HG03135 (cell line): Measurements from ENCODE around the gene FAM20B.
"Not testable (repeated sequence)": the region's sequence is repeated elsewhere in the genome, so short reads cannot be mapped to it uniquely, and the experiment has no call there.

Source experiments
- ATAC-seq: cut with Tn5 transposase; IDR thresholded peaks from one replicate; pipeline ENCODE4 v1.9.1; 2021; ENCODE audit warnings: mild to moderate bottlenecking, moderate library complexity; ENCODE audit not compliant: unreplicated experiment

Gene FAM20B

DNA sequence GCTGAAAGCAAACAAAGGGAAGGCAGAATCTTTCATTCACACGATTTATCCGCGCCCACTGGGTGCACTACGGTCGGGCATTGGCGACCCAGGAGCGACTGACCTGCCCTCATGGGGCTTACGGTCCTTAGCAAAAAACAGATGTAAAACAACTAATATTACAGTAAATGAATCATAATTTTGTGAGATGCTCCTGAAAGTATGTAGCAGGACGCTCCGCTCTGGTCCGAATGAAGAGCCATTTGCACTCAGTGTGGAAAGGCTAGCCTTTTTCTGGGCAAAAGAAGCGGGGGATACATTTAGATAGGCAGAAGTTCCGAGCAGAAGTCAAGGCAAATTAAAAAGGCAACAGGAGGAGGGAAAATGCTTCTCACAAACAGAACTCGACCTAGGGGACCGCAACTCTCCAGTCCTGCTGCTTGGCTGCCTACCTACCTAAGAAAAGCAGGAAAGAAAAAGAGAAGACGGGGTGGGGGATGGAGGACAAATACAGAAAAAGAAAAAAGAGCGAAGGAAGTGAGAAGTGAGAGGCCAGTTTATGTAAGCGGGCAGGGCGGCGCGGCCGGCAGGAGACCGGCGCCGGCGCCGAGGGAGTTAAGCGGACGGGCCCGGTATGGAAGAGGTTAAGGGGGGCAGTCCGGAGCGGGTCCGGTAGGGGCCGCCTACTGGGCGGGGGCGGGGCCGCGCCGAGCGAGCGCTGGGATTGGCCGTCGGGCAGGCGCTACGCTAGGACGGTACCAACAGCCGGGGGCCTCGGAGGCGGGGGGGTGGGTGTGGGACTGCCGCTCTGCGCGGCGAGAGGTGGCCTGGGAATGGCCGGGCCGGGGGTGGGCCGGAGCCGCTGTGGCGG lies at the start of gene FAM20B:
Gene FAM20B, plus strand, starts transcription at position 770 of the 850 bp plus-strand sequence. CDS start 17,954 bp downstream, outside the sequence.
- peak; percentile 84 for ATAC-seq

- ATAC-seq = no peak
These were observed 49.2 kb upstream of the FAM20B start for GRCh38 chr1:178976541-178976940.

- ATAC-seq = no peak
These were observed 39.5 kb upstream of the FAM20B start for GRCh38 chr1:178986204-178986603.

DNA sequence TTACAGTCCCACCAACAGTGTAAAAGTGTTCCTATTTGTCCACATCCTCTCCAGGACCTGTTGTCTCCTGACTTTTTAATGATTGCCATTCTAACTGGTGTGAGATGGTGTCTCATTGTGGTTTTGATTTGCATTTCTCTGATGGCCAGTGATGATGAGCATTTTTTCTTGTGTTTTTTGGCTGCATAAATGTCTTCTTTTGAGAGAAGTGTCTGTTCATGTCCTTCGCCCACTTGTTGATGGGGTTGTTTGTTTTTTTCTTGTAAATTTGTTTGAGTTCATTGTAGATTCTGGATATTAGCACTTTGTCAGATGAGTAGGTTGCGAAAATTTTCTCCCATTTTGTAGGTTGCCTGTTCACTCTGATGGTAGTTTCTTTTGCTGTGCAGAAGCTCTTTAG lies 37.5 kb upstream of the FAM20B start:
- ATAC-seq = not testable (repeated sequence)

DNA sequence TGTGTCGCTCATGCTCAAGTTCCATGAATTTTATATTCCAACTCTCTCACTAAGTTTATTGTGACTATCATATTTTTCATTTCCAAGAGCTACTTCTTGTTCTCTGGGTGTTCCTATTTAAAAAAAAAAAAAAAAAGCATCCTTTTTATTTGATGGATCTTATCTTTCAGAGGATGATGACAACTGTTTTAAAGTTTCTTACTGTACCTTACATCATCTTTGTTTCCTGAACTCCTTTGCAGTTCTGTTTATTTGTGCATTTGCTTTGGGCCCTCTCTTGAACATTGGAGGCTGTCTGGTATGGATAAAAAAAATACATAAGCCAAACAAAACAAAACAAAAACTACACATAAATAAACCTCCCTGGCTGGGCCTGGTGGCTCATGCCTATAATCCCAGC lies 32.1 kb upstream of the FAM20B start:
- no peak for ATAC-seq

DNA sequence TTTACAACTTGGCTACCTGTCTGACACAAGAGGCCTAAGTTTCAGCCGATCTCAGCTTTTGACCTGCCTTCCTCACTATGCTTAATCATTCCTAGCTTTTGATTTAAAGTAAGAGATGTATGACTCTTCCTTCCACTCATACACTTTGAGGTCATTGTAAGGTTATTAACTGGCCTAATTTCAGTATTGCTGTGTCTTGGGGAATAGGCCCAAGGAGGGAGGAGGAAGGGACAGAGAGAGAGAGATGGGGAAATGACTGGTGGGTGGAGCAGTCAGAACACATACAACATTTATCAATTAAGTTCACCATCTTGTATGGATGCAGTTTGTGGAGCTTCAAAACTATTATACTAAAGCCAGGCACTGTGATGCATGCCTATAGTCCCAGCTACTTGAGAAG lies 28.3 kb upstream of the FAM20B start:
- no peak for ATAC-seq

DNA sequence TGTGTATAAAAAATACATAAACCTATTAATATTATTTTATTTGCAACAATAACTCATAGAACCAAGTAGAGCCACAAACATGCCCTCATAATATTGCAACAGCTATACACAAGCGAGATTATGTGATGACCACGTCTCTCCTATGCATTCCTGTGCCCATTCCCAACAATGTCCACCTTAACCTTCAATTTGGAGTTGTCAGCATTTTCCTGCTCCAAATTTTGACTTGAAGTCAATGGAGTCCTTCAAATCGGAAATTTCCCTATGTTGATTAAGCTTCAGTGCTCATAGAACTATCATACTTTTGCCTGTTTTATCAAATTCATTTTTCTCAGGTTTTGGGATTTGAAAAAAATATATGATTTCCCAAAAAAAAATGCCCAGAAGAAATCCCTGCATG lies 27.4 kb upstream of the FAM20B start:
- no peak for ATAC-seq

- no peak for ATAC-seq
These were observed 26.6 kb upstream of the FAM20B start for GRCh38 chr1:178999061-178999460.

GRCh38 chr1:179001451-179001850 lies 24.2 kb upstream of the FAM20B start:
- ATAC-seq = no peak

DNA sequence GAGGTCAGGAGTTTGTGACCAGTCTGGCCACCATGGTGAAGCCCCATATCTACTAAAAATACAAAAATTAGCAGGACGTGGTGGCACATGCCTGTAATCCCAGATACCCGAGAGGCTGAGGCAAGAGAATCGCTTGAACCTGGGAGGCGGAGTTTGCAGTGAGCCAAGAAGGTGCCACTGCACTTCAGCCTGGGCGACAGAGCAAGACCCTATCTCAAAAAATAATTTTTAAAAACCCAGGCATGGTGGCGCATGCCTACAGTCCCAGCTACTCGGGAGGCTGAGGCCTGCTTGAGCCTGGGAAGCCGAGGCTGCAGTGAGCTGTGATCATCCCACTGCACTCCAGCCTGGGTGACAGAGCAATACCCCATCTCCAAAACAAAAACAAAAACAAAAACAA lies 23.6 kb upstream of the FAM20B start:
- not testable (repeated sequence) for ATAC-seq

GRCh38 chr1:179002552-179003345 lies 22.9 kb upstream of the FAM20B start:
- ATAC-seq = peak; percentile 72

DNA sequence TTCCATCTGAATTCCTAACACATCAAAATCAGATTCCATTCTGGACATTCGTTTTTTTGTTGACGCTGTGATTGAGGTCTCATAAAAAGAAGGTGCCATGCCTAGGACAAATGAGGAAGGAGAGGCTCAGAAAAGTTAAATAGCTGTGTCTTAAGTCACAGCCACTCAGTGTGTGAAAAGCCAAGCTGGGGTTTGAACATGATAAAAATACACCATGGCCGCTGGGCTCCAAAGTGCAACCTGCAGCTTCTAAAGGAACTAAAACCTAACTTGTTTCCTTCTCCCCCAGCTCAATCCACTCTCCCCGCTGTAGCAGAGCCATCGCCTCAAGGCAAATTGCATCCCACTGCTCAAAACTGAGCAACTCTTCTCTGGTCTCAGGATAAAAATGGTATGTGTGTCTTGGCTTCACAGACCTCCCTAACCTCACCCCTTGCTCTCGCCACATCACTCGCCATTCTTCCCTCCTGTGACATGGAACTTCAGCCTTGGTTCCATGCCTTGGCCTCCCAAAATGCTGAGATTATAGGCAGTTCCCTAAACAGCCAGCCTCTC lies 22.1 kb upstream of the FAM20B start:
- ATAC-seq = no peak

- no peak for ATAC-seq
These were observed 18.5 kb upstream of the FAM20B start for GRCh38 chr1:179007233-179007632.

DNA sequence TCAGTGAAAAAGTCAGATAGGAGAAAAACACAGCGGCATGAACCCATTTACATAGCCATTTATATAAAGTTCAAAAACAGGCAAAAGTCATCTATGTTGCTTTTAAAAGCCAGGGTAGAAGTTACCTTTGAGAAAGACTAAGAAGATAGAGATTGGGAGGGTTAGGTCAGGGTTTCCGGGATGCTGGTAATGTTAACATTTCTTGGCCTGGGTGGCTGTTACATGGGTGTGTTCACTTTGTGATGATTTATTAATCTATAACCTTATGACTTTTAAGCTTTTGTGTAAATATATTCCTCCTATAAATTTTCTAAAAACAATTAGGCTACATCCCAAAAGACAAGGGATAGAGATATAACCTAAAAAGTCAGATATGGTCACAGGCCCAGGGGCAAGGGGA lies 15.0 kb upstream of the FAM20B start:
- ATAC-seq = no peak

- no peak for ATAC-seq
These were observed 13.7 kb upstream of the FAM20B start for GRCh38 chr1:179012038-179012437.

DNA sequence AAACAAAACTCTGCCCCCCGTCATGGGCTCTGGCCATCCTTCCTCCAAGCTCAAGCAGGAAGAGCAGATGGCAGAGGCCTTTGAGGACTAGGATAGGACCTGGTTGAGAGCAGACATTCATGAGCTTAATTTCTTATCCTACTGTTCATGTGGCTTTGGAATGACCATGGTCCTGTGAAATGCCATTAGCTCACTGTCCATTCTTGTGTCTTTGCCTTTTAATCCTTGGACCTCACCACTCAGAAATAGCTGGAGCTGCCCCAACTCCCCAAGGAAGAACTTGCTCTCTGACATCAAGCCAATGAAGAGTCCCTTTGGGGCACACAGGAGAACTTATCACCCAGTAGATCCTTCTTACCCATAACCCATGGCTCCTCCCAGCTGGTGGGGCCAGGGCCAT lies 11.6 kb upstream of the FAM20B start:
- ATAC-seq = no peak

DNA sequence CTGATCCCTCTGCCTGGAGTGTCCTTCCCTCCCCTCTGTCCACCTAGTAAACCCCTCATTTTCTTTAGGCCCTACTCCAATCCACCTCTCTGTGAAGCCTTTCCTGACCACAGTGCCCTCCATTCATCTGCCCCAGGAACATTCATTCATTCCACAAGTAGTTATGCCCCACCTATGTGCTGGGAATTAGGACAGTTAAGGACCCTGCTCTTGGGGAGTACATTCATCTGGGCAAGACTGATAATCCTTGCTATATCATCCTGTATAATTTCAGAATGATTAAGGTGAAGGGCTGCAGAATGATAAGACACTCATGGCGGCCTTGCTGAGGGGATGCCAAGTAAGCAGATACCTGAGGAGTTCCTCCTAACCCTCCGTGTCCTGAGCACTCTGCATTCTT lies 10.3 kb upstream of the FAM20B start:
- no peak for ATAC-seq

DNA sequence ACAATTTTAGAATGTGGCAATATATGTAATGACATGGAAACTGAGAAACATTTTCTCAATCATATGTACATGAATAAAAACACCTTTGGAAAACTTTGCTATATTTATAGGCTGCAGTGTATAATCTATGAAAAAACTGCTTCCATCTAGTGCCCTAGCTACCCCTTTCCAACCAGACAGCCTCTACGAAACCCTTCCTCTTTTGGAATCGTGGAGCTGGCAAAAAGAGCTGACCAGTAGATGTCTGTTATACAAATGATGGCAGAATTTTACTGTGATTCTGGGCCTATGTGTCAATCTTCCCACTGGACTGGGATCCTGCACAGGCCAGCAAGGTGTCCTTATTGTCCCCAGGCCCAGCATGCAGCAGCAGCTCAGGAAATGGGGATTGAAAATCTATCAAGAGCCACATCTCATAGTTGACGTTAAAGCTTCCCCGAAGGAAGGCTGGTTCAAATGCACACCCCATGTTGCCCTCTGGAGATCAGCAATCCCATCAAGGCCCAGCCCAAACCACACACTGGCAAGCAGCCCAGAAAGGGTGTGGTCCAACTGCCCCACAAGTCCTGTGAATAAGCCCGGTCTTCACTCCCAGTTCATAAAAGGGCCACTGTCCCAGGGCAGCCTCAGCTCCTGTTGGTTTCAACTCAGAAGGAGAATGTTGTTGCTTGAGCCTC lies 8.8 kb upstream of the FAM20B start:
- no peak for ATAC-seq

GRCh38 chr1:179017383-179018326 lies 8.0 kb upstream of the FAM20B start:
- no peak for ATAC-seq

GRCh38 chr1:179021873-179022272 lies 3.8 kb upstream of the FAM20B start:
- no peak for ATAC-seq
